Loucy (cell line): ENCODE results near the gene AK3.

Experiments used
- EZH2phosphoT487 ChIP-seq: fragments of 200-600 bp; IDR thresholded peaks from 2 replicates; pipeline ENCODE4 v1.6.1; 2018; ENCODE audit warnings: antibody characterized with exemption, mild to moderate bottlenecking, moderate library complexity, borderline replicate concordance
- TF ChIP-seq, protein P1 (sequence below): fragments of 200-600 bp; sonication (generic); conservative IDR thresholded peaks from 2 replicates; pipeline ENCODE4 v1.5.1; 2014; ENCODE audit warnings: mild to moderate bottlenecking, antibody characterized with exemption, low read length

- TF ChIP-seq, protein P1, sequence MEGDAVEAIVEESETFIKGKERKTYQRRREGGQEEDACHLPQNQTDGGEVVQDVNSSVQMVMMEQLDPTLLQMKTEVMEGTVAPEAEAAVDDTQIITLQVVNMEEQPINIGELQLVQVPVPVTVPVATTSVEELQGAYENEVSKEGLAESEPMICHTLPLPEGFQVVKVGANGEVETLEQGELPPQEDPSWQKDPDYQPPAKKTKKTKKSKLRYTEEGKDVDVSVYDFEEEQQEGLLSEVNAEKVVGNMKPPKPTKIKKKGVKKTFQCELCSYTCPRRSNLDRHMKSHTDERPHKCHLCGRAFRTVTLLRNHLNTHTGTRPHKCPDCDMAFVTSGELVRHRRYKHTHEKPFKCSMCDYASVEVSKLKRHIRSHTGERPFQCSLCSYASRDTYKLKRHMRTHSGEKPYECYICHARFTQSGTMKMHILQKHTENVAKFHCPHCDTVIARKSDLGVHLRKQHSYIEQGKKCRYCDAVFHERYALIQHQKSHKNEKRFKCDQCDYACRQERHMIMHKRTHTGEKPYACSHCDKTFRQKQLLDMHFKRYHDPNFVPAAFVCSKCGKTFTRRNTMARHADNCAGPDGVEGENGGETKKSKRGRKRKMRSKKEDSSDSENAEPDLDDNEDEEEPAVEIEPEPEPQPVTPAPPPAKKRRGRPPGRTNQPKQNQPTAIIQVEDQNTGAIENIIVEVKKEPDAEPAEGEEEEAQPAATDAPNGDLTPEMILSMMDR, result no peak
- TF ChIP-seq EZH2phosphoT487, result no peak
Observed at GRCh38 chr9:4769321-4770080, 28.5 kb upstream of the AK3 start.
